WERI-Rb-1 (cell line): ENCODE data around the gene NEURL4.

Experiments used
- DNase-seq: peaks from one replicate; pipeline ENCODE4 v3.0.0-alpha.2; 2020
- H3K27ac ChIP-seq: fragments of 250-450 bp; sonication (Bioruptor Pico); 2 replicates; pipeline ENCODE4 v1.5.1; 2020; ENCODE audit warnings: mild to moderate bottlenecking, moderate library complexity
- H3K27me3 ChIP-seq: fragments of 250-450 bp; sonication (Bioruptor Pico); 2 replicates; pipeline ENCODE4 v1.5.1; 2021; ENCODE audit warnings: mild to moderate bottlenecking, low read depth, moderate library complexity; ENCODE audit not compliant: insufficient read depth, severe bottlenecking
- H3K36me3 ChIP-seq: fragments of 250-450 bp; sonication (Bioruptor Pico); 2 replicates; pipeline ENCODE4 v1.5.1; 2020; ENCODE audit warnings: mild to moderate bottlenecking, moderate library complexity
- H3K4me3 ChIP-seq: 2 replicates; pipeline ENCODE4 v1.5.1; 2011; ENCODE audit warnings: low read depth, mild to moderate bottlenecking, control low read depth, low read length
- H3K9me3 ChIP-seq: fragments of 250-450 bp; sonication (Bioruptor Pico); 2 replicates; pipeline ENCODE4 v1.5.1; 2021; ENCODE audit warnings: mild to moderate bottlenecking, moderate library complexity; ENCODE audit not compliant: severe bottlenecking
- CTCF ChIP-seq: IDR thresholded peaks from 2 replicates; pipeline ENCODE4 v1.5.1; 2011; ENCODE audit warnings: low read depth, mild to moderate bottlenecking, control low read depth, inconsistent platforms, low read length

NEURL4 gene

GRCh38 chr17:7328009-7328408 lies 1.1 kb downstream of the NEURL4 start:
- Histone ChIP-seq H3K9me3 (no peaks in the 10 kb centered on the region), H3K27me3 (no peaks in the 10 kb centered on the region), H3K36me3 (peaks cover 34% of the 10 kb centered on the region), H3K27ac (no peak overlapping the region), H3K4me3 (no peak overlapping the region)
- TF ChIP-seq CTCF = no peak
- no peak for DNase-seq

- TF ChIP-seq CTCF = no peak
- peaks cover 39% of the 10 kb centered on the region for H3K36me3 ChIP-seq
- no peaks in the 10 kb centered on the region for H3K9me3 ChIP-seq
- no peaks in the 10 kb centered on the region for H3K27me3 ChIP-seq
- H3K27ac ChIP-seq = no peak overlapping the region
- DNase-seq = no peak
- no peak overlapping the region for H3K4me3 ChIP-seq
Measured at GRCh38 chr17:7327501-7327900, 1.6 kb downstream of the NEURL4 start.

- no peak for TF ChIP-seq CTCF
- peaks cover 43% of the 10 kb centered on the region for H3K36me3 ChIP-seq
- no peaks in the 10 kb centered on the region for H3K27me3 ChIP-seq
- no peak overlapping the region for H3K27ac ChIP-seq
- no peak for DNase-seq
- no peak overlapping the region for H3K4me3 ChIP-seq
- no peaks in the 10 kb centered on the region for H3K9me3 ChIP-seq
Measured at GRCh38 chr17:7327056-7327455, 2.1 kb downstream of the NEURL4 start.

GRCh38 chr17:7326186-7326585 lies 2.9 kb downstream of the NEURL4 start:
- no peak for DNase-seq
- Histone ChIP-seq H3K27me3 (no peaks in the 10 kb centered on the region), H3K4me3 (no peak overlapping the region), H3K36me3 (peaks cover 52% of the 10 kb centered on the region), H3K27ac (no peak overlapping the region), H3K9me3 (no peaks in the 10 kb centered on the region)
- TF ChIP-seq CTCF = no peak

- DNase-seq = no peak
- no peak for TF ChIP-seq CTCF
- Histone ChIP-seq H3K27me3 (no peaks in the 10 kb centered on the region), H3K9me3 (no peaks in the 10 kb centered on the region), H3K4me3 (no peak overlapping the region), H3K36me3 (peaks cover 63% of the 10 kb centered on the region), H3K27ac (no peak overlapping the region)
Measured at GRCh38 chr17:7325031-7325528, 4.1 kb downstream of the NEURL4 start.

- Histone ChIP-seq H3K36me3 (peaks cover 64% of the 10 kb centered on the region), H3K27ac (no peak overlapping the region), H3K9me3 (no peaks in the 10 kb centered on the region), H3K4me3 (no peak overlapping the region), H3K27me3 (no peaks in the 10 kb centered on the region)
- TF ChIP-seq CTCF = no peak
- no peak for DNase-seq
Measured at GRCh38 chr17:7324438-7324779, 4.7 kb downstream of the NEURL4 start.
